Measurements from ENCODE around the gene CTU1.

The CTU1 gene

GRCh38 chr19:51083181-51083580 is 25.0 kb downstream of the CTU1 start:
- no peaks in the 10 kb centered on the region for H3K27me3 ChIP-seq (ENCODE audit: insufficient read depth, low read length)
- H2BK12ac ChIP-seq (ENCODE audit: low read length) = no peak overlapping the region
- H4K8ac ChIP-seq (ENCODE audit: low read depth, low read length) = no peak overlapping the region
- no peak overlapping the region for H2AFZ ChIP-seq (ENCODE audit: insufficient read depth, low read length, poor library complexity)
- H3K4me2 ChIP-seq (ENCODE audit: low read length) = no peak overlapping the region
- no peak overlapping the region for H2BK120ac ChIP-seq (ENCODE audit: insufficient read depth, low read length, poor library complexity)
- H3K9ac ChIP-seq (ENCODE audit: low read length) = no peak overlapping the region
- no peak overlapping the region for H3K18ac ChIP-seq (ENCODE audit: low read length)
- H3K79me1 ChIP-seq (ENCODE audit: low read length) = no peaks in the 10 kb centered on the region
- no peak overlapping the region for H3K14ac ChIP-seq (ENCODE audit: low read length)
- H4K12ac ChIP-seq (ENCODE audit: low read depth, low read length) = no peak overlapping the region
- WGBS (ENCODE audit: extremely low coverage, insufficient coverage, insufficient read length) = no CpG with 5 or more reads among the region's 4 CpGs
- H3K4ac ChIP-seq (ENCODE audit: low read depth, low read length) = no peak overlapping the region
- H2AK5ac ChIP-seq (ENCODE audit: low read length) = no peak overlapping the region
- H3K23ac ChIP-seq (ENCODE audit: low read length) = no peak overlapping the region
- H4K91ac ChIP-seq (ENCODE audit: low read depth, low read length) = no peak overlapping the region
- no peaks in the 10 kb centered on the region for H3K4me1 ChIP-seq (ENCODE audit: control insufficient read depth in 1 of 2, insufficient read depth in 2 of 2, low read length in 2 of 2)
- H3K79me2 ChIP-seq (ENCODE audit: control insufficient read depth, insufficient read depth, low read length, poor library complexity) = no peaks in the 10 kb centered on the region
- peaks cover 2% of the 10 kb centered on the region for H3K9me3 ChIP-seq (ENCODE audit: insufficient read depth, low read depth, low read length)
- DNase-seq = no peak
- H2BK5ac ChIP-seq (ENCODE audit: low read depth, low read length, poor library complexity) = no peak overlapping the region
- H3K4me3 ChIP-seq (ENCODE audit: low read depth, low read length) = no peak overlapping the region
- no peaks in the 10 kb centered on the region for H3K36me3 ChIP-seq (ENCODE audit: control insufficient read depth in 1 of 2, insufficient read depth in 2 of 2, low read length in 2 of 2)
- no peak overlapping the region for H3K27ac ChIP-seq (ENCODE audit: low read depth, low read length)

GRCh38 chr19:51082611-51083010 is 25.6 kb downstream of the CTU1 start, which contains the start of gene KLK14:
KLK14 (minus strand) TSS chr19:51082887; CDS start chr19:51082614, 273 bp downstream.
- no CpG with 5 or more reads among the region's 7 CpGs for WGBS (ENCODE audit: extremely low coverage, insufficient coverage, insufficient read length)
- Histone ChIP-seq H3K79me2 (ENCODE audit: control insufficient read depth, insufficient read depth, low read length, poor library complexity) (no peaks in the 10 kb centered on the region), H3K4me2 (ENCODE audit: low read length) (no peak within 1 kb of the TSS), H3K27me3 (ENCODE audit: insufficient read depth, low read length) (no peaks in the 10 kb centered on the region), H4K12ac (ENCODE audit: low read depth, low read length) (no peak within 1 kb of the TSS), H2BK12ac (ENCODE audit: low read length) (no peak within 1 kb of the TSS), H3K4me1 (ENCODE audit: control insufficient read depth in 1 of 2, insufficient read depth in 2 of 2, low read length in 2 of 2) (no peaks in the 10 kb centered on the region), H3K18ac (ENCODE audit: low read length) (no peak within 1 kb of the TSS), H3K79me1 (ENCODE audit: low read length) (no peaks in the 10 kb centered on the region), H3K4ac (ENCODE audit: low read depth, low read length) (no peak within 1 kb of the TSS), H4K91ac (ENCODE audit: low read depth, low read length) (no peak within 1 kb of the TSS), H3K27ac (ENCODE audit: low read depth, low read length) (no peak within 1 kb of the TSS), H3K9me3 (ENCODE audit: insufficient read depth, low read depth, low read length) (peaks cover 2% of the 10 kb centered on the region), H2BK120ac (ENCODE audit: insufficient read depth, low read length, poor library complexity) (no peak within 1 kb of the TSS), H2AK5ac (ENCODE audit: low read length) (no peak within 1 kb of the TSS), H3K36me3 (ENCODE audit: control insufficient read depth in 1 of 2, insufficient read depth in 2 of 2, low read length in 2 of 2) (no peaks in the 10 kb centered on the region), H2AFZ (ENCODE audit: insufficient read depth, low read length, poor library complexity) (no peak within 1 kb of the TSS), H2BK5ac (ENCODE audit: low read depth, low read length, poor library complexity) (no peak within 1 kb of the TSS), H3K9ac (ENCODE audit: low read length) (no peak within 1 kb of the TSS), H4K8ac (ENCODE audit: low read depth, low read length) (no peak within 1 kb of the TSS), H3K23ac (ENCODE audit: low read length) (no peak within 1 kb of the TSS), H3K4me3 (ENCODE audit: low read depth, low read length) (no peak within 1 kb of the TSS), H3K14ac (ENCODE audit: low read length) (no peak within 1 kb of the TSS)
- DNase-seq = no peak

GRCh38 chr19:51081476-51081875 is 26.7 kb downstream of the CTU1 start:
- Histone ChIP-seq H3K18ac (ENCODE audit: low read length) (no peak overlapping the region), H4K12ac (ENCODE audit: low read depth, low read length) (no peak overlapping the region), H3K9ac (ENCODE audit: low read length) (no peak overlapping the region), H2BK120ac (ENCODE audit: insufficient read depth, low read length, poor library complexity) (no peak overlapping the region), H3K9me3 (ENCODE audit: insufficient read depth, low read depth, low read length) (peaks cover 2% of the 10 kb centered on the region), H2AK5ac (ENCODE audit: low read length) (no peak overlapping the region), H2BK5ac (ENCODE audit: low read depth, low read length, poor library complexity) (no peak overlapping the region), H3K27me3 (ENCODE audit: insufficient read depth, low read length) (no peaks in the 10 kb centered on the region), H3K4me2 (ENCODE audit: low read length) (no peak overlapping the region), H3K23ac (ENCODE audit: low read length) (no peak overlapping the region), H3K36me3 (ENCODE audit: control insufficient read depth in 1 of 2, insufficient read depth in 2 of 2, low read length in 2 of 2) (no peaks in the 10 kb centered on the region), H2BK12ac (ENCODE audit: low read length) (no peak overlapping the region), H3K14ac (ENCODE audit: low read length) (no peak overlapping the region), H4K91ac (ENCODE audit: low read depth, low read length) (no peak overlapping the region), H3K4ac (ENCODE audit: low read depth, low read length) (no peak overlapping the region), H3K79me1 (ENCODE audit: low read length) (no peaks in the 10 kb centered on the region), H3K4me3 (ENCODE audit: low read depth, low read length) (no peak overlapping the region), H3K79me2 (ENCODE audit: control insufficient read depth, insufficient read depth, low read length, poor library complexity) (no peaks in the 10 kb centered on the region), H4K8ac (ENCODE audit: low read depth, low read length) (no peak overlapping the region), H3K27ac (ENCODE audit: low read depth, low read length) (no peak overlapping the region), H3K4me1 (ENCODE audit: control insufficient read depth in 1 of 2, insufficient read depth in 2 of 2, low read length in 2 of 2) (no peaks in the 10 kb centered on the region), H2AFZ (ENCODE audit: insufficient read depth, low read length, poor library complexity) (no peak overlapping the region)
- DNase-seq = no peak
- no CpG with 5 or more reads among the region's 14 CpGs for WGBS (ENCODE audit: extremely low coverage, insufficient coverage, insufficient read length)

GRCh38 chr19:51079481-51080110 is 28.6 kb downstream of the CTU1 start:
- Histone ChIP-seq H3K79me1 (ENCODE audit: low read length) (no peaks in the 10 kb centered on the region), H2BK5ac (ENCODE audit: low read depth, low read length, poor library complexity) (no peak overlapping the region), H2AK5ac (ENCODE audit: low read length) (no peak overlapping the region), H3K4me1 (ENCODE audit: control insufficient read depth in 1 of 2, insufficient read depth in 2 of 2, low read length in 2 of 2) (no peaks in the 10 kb centered on the region), H3K14ac (ENCODE audit: low read length) (no peak overlapping the region), H3K4me2 (ENCODE audit: low read length) (no peak overlapping the region), H4K8ac (ENCODE audit: low read depth, low read length) (no peak overlapping the region), H4K91ac (ENCODE audit: low read depth, low read length) (no peak overlapping the region), H4K12ac (ENCODE audit: low read depth, low read length) (no peak overlapping the region), H3K18ac (ENCODE audit: low read length) (no peak overlapping the region), H3K9ac (ENCODE audit: low read length) (no peak overlapping the region), H3K36me3 (ENCODE audit: control insufficient read depth in 1 of 2, insufficient read depth in 2 of 2, low read length in 2 of 2) (no peaks in the 10 kb centered on the region), H3K4me3 (ENCODE audit: low read depth, low read length) (peak overlapping the region; percentile 5), H3K9me3 (ENCODE audit: insufficient read depth, low read depth, low read length) (peaks cover 2% of the 10 kb centered on the region), H2AFZ (ENCODE audit: insufficient read depth, low read length, poor library complexity) (no peak overlapping the region), H3K79me2 (ENCODE audit: control insufficient read depth, insufficient read depth, low read length, poor library complexity) (no peaks in the 10 kb centered on the region), H2BK12ac (ENCODE audit: low read length) (no peak overlapping the region), H3K27me3 (ENCODE audit: insufficient read depth, low read length) (no peaks in the 10 kb centered on the region), H3K23ac (ENCODE audit: low read length) (no peak overlapping the region), H3K4ac (ENCODE audit: low read depth, low read length) (no peak overlapping the region), H3K27ac (ENCODE audit: low read depth, low read length) (no peak overlapping the region), H2BK120ac (ENCODE audit: insufficient read depth, low read length, poor library complexity) (no peak overlapping the region)
- WGBS (ENCODE audit: extremely low coverage, insufficient coverage, insufficient read length) = no CpG with 5 or more reads among the region's 27 CpGs
- no peak for DNase-seq
